Endometrium (tissue), 2 donors: Measurements from ENCODE around the gene HNRNPA3.
"Not testable (repeated sequence)": the region's sequence is repeated elsewhere in the genome, so short reads cannot be mapped to it uniquely, and the experiment has no call there.

Experiments
- FAIRE-seq: peaks from 2 replicates; lab custom pipeline; 2012; peaks lifted over from hg19 to GRCh38; lab: Jason Lieb, UNC
- donor health status: control.
- donor health status: control.

Gene HNRNPA3

GRCh38 chr2:177234267-177234666, 21.7 kb downstream of the HNRNPA3 start:
- FAIRE-seq = no peak

DNA sequence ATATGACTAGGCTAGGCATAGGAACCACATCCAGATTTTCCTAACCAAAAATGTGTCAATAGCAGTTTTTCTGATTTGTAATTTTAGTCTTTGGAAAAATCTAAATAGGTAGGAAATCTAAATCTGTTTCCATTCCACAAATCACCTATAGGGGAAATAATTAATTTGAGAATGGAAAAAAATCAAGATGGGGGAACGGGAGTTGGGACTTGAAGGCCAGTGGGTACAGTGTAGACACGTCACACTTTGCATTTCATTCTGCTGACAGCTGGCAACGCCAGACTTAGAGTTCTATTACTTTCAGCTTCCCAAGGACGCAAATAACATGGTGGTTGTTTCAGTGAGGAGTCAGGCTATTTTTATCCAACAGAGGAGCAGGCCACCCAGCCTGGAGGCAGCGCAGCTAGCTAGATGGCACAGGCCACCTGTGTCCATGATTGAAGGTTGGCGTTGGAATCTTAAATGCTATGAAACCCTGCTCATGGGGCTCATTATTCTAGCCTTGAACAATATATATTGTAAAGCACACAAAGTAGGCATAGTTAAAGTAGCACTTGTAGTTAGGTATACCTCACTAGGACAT, 23.4 kb downstream of the HNRNPA3 start:
- FAIRE-seq = no peak

DNA sequence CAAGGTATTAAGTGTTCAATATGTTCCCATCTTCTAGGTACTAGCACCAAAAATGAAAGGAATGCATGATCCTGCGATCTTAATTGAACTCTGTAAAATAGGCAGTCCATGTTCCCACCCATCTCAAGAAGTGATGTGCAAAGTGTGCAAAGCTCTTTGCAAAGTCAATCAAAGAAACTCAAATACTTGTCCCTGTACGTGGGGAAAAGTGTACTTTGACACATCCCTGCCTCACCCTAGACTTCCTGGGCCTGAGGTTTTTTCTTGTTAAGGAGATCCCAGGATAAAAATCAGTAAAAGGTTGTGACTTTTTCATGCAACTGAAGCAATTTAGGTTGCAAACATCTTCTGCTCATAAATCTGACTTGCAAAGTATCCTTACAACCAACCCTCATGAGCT, 25.3 kb downstream of the HNRNPA3 start:
- no peak for FAIRE-seq

GRCh38 chr2:177239053-177239452, 26.5 kb downstream of the HNRNPA3 start:
- FAIRE-seq = no peak

DNA sequence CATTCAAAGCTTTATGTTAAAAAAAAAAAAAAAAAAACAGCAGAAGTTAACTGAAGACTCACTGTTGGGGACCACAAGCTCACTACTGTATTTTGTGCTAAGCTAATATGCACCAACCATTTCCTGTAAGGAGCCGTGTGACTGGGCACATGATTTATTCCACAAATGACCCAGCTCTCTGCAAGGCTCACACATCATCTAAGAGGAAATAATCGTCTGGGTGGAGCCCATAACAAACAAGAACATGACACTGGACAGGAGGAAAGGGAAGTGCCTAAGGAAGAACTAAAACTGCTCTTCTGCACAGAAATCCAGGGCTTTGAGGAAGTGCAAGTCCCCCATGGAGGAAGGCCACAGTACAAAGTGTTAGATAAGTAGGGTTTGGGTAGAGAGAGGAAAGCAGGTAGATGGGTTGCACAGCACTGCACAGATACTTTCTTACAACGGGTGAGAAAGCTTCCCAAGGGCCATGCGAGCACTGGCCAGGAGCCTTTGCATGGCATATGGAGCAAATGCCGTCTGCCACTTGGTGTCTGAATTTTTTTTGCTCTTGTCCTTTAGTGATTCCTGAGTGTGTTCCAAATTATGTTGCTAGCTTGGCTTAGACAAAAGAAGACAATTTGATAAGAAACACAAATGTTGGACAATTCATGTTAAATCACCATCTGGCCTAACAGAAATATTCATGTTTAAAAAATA, 27.5 kb downstream of the HNRNPA3 start:
- FAIRE-seq = no peak

DNA sequence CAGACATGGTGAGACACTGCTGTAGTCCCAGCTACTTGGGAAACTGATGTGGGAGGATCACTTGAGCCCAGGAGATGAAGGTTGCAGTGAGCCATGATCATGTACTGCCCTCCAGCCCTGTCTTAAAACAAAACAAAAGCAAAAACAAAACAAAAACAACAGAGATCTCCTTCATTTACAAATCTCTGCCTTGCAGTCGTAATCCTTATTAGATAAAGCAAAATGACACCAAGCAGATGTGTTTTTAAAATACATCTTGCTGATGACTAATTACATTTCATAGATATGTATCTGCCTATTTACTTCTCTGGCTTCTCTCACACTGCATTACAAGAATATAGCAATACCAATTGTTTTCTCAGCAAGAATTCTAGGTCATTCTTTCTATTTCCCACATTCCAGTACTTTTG, 29.1 kb downstream of the HNRNPA3 start:
- FAIRE-seq = peak; percentile 97

- FAIRE-seq = peak; percentile 84
Measured at GRCh38 chr2:177242121-177242987, 29.8 kb downstream of the HNRNPA3 start.

DNA sequence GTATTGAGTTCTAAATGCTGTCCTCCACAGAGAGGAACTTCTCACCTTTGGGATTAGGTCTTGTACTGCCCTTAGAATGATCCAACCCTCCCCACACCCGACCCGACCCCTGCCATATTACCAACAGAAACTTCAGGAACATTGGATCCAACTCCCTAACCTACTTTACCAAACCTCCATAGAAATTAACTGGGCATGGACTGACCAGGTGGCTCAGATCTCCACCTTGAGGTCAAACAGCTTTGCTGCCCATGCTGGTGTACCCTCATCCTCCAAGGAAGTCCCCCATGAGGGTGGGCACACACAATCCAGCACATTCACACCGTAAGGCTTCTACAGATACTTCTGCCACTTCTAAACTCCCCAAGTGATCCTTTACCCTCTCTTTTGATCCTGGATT, 30.5 kb downstream of the HNRNPA3 start:
- no peak for FAIRE-seq

DNA sequence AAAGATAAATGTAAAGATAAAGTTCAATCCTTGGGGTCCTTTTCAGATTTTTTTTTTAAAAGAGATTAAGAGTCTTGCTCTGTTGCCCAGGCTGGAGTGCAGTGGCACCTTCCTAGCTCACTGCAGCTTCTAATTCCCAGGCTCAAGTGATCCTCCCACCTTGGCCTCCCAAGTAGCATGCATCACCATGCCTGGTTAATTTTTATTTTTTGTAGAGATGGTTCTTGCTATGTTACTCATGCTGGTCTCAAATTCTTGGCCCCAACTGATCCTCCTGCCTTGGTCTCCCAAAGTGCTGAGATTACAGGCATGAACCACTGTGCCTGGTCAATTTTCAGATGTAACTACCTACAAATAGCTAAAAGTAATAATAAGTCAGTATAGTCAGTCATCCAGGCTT, 30.9 kb downstream of the HNRNPA3 start:
- no peak for FAIRE-seq

- no peak for FAIRE-seq
Measured at GRCh38 chr2:177244244-177244771, 31.7 kb downstream of the HNRNPA3 start.

- FAIRE-seq = no peak
Measured at GRCh38 chr2:177245010-177245422, 32.4 kb downstream of the HNRNPA3 start.

DNA sequence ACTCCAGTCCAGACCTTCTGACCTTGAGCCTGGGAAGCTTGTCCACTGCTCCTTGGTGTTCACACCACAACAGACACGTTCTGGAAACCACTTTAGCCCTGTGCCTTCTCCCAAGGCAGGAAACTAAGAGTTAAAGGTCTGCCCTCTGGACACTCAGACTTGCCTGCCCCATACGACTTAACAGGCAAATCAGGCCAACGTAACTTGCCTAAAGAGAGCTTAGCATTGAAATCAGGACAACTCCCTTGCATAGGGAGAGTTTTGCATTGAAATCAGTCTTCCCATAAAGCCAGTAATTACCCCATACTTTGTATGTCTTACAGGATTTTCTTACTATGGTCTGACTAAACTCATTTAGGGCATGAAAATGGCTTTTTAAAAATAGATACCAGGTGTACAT, 33.4 kb downstream of the HNRNPA3 start:
- no peak for FAIRE-seq

GRCh38 chr2:177246523-177247030, 34.0 kb downstream of the HNRNPA3 start:
- FAIRE-seq = not testable (repeated sequence)

DNA sequence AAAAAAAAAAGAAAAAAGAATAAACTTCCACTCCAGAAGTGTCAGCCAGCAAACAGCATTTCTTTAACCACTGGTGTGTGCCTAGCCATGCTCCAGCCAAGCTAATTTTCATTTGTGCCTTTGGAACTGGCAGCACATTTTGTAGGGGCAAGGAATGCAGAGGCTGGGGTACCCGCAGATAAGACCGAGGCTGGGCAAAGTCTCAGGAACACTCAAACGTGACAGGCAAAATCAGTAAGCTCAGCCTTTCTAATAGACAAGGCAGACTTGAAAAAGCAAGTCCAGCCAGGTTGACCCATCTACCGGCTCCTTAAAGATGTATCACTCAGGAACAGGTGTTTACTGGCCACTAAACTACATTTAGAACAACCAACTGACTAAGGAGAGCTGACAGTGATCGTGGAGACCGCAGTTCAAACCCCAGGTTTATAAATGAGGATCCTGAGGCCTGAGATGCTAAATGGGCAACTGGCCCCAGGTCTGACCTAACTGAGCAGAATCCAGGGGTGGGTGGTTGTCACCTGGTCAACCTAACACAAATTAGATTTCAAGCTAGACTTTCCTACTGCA, 35.2 kb downstream of the HNRNPA3 start:
- FAIRE-seq = no peak

DNA sequence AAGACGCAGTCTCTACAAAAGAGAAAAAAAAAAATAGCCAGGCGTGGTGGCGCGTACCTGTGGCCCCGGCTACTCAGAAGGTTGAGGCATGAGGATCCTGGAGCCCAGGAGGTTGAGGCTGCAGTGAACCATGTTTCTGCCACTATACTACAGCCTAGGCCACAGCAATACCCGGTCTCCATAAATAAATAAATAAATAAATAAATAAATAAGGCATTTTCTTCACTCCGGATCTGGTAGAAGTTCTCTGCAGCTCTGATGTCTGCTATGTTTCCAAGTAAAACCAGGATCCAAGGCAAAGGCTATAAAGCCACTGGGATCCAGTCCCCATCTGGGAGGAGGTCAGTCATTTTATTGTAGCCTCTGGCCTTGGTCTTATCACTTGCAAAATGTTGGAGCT, 36.4 kb downstream of the HNRNPA3 start:
- FAIRE-seq = no peak

GRCh38 chr2:177250461-177250860, 37.9 kb downstream of the HNRNPA3 start:
- FAIRE-seq = no peak

DNA sequence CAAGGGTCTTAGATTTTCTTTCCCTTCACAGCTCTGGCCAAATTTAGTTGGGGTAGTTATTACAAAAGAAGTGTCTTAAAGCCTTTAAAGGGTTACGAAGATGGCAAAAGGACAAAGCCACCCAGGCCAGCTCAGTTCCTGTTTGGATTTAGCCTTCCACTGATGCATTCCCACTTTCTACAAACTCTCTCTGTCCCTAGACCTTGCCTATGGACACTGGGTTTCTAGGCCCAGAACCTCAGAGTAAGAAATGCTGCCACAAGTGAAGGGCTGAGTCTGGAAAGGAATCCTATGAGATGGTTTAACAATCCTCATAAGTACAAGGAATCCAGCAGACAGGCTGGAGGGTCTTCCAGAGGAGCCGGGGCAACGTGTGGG, 38.6 kb downstream of the HNRNPA3 start:
- no peak for FAIRE-seq

- no peak for FAIRE-seq
Measured at GRCh38 chr2:177252808-177253531, 40.4 kb downstream of the HNRNPA3 start.

DNA sequence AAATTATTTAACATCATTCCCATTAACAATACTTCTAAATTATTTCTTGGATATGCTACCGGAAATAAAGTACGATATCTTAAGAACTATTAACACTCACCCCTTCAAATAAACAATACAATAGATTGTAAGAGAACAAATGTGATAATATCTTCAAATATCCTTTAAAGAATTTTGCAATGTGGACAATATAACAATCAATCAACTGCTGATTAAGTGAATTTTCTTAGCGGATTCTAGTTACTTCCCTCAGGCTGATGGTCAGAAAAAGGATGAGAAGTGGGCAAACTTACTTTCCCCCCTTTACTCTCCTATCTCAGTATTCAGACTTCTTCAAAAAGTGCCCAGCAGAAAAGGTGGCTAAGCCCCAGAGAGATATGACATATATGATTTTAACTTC, 41.1 kb downstream of the HNRNPA3 start:
- no peak for FAIRE-seq

GRCh38 chr2:177254433-177255226, 42.0 kb downstream of the HNRNPA3 start:
- FAIRE-seq = no peak

- FAIRE-seq = no peak
Measured at GRCh38 chr2:177255227-177255601, 42.6 kb downstream of the HNRNPA3 start.
